K562 (cell line): ENCODE measurements around the gene GHRL. TPM values are rescaled to one million over a fixed set of nuclear protein-coding genes. Genes with fewer than 3 reads are reported as not detected.
A peak's percentile ranks its signal among the peaks of the same experiment; 100 is the strongest.

Experiments
- BMI1 ChIP-seq: fragments of 150-350 bp; IDR thresholded peaks from 2 replicates; pipeline ENCODE4 v1.6.1; 2014; ENCODE audit warnings: low read length
- CBX2 ChIP-seq: fragments of 200-600 bp; sonication (generic); IDR thresholded peaks from one replicate; pipeline ENCODE4 v1.6.1; 2012; ENCODE audit warnings: mild to moderate bottlenecking, low read length, inconsistent platforms; ENCODE audit not compliant: insufficient read depth, poor library complexity, severe bottlenecking
- E4F1 ChIP-seq: fragments of 250-450 bp; sonication (Bioruptor Pico); IDR thresholded peaks from 2 replicates; pipeline ENCODE4 v1.5.0; 2021; ENCODE audit warnings: mild to moderate bottlenecking, borderline replicate concordance
- EHMT2 ChIP-seq: fragments of 450-650 bp; IDR thresholded peaks from 2 replicates; pipeline ENCODE4 v1.6.1; 2018; ENCODE audit warnings: antibody characterized with exemption
- ETV1 ChIP-seq: fragments of 450-650 bp; conservative IDR thresholded peaks from 2 replicates; pipeline ENCODE4 v1.6.1; 2016; ENCODE audit warnings: missing genetic modification characterization, control low read depth, low read depth, missing compliant biosample characterization
- FOXP4 ChIP-seq: sonication (generic); formaldehyde crosslinking; IDR thresholded peaks from 2 replicates; pipeline ENCODE4 v1.8.0; 2022; ENCODE audit warnings: mild to moderate bottlenecking, missing genetic modification reagents, borderline replicate concordance
- GTF2E2 ChIP-seq: fragments of 200-800 bp; sonication (Bioruptor generic); IDR thresholded peaks from 2 replicates; pipeline ENCODE4 v1.6.1; 2016; ENCODE audit warnings: missing genetic modification characterization, missing compliant biosample characterization
- HDAC2 ChIP-seq: fragments of 450-650 bp; IDR thresholded peaks from 2 replicates; pipeline ENCODE4 v1.6.1; 2016; ENCODE audit warnings: mild to moderate bottlenecking
- HNRNPK ChIP-seq: fragments of 200-400 bp; formaldehyde crosslinking; IDR thresholded peaks from one replicate; pipeline ENCODE4 v1.6.1; 2018; ENCODE audit warnings: mild to moderate bottlenecking, low read depth, low read length; ENCODE audit not compliant: poor library complexity, severe bottlenecking
- MAFG ChIP-seq: fragments of 450-650 bp; conservative IDR thresholded peaks from 2 replicates; pipeline ENCODE4 v1.6.1; 2016; ENCODE audit warnings: missing genetic modification characterization, missing compliant biosample characterization
- MTA3 ChIP-seq: fragments of 450-650 bp; formaldehyde crosslinking; IDR thresholded peaks from 2 replicates; pipeline ENCODE4 v1.6.1; 2017; ENCODE audit warnings: mild to moderate bottlenecking, borderline replicate concordance
- NFIC ChIP-seq: fragments of 450-650 bp; IDR thresholded peaks from 2 replicates; pipeline ENCODE4 v1.6.1; 2017; ENCODE audit warnings: mild to moderate bottlenecking, inconsistent platforms
- PHF21A ChIP-seq: fragments of 450-650 bp; IDR thresholded peaks from 2 replicates; pipeline ENCODE4 v1.6.1; 2017; ENCODE audit warnings: low read depth, borderline replicate concordance
- PHF8 ChIP-seq: fragments of 200-600 bp; sonication (generic); IDR thresholded peaks from 2 replicates; pipeline ENCODE4 v1.6.1; 2012; ENCODE audit warnings: mixed run types, mild to moderate bottlenecking, inconsistent platforms, low read length, moderate library complexity, borderline replicate concordance
- POLR2B ChIP-seq: fragments of 450-650 bp; IDR thresholded peaks from 2 replicates; pipeline ENCODE4 v1.6.1; 2018; ENCODE audit warnings: low read depth; ENCODE audit not compliant: partially characterized antibody
- SIN3A ChIP-seq, 2 experiments: fragments of 150-350 bp in 1 of 2; IDR thresholded peaks; 2 replicates each; pipeline ENCODE4 v1.6.1; 2011 to 2016; ENCODE audit warnings: borderline replicate concordance in 2 of 2, low read depth in 2 of 2, low read length in 2 of 2, mild to moderate bottlenecking in 2 of 2, moderate library complexity in 2 of 2; ENCODE audit not compliant: control insufficient read depth in 1 of 2
- ZFP1 ChIP-seq: fragments of 450-650 bp; formaldehyde crosslinking; IDR thresholded peaks from 2 replicates; pipeline ENCODE4 v1.4.0; 2020; ENCODE audit warnings: mild to moderate bottlenecking, mixed read lengths
- ZNF507 ChIP-seq: conservative IDR thresholded peaks from 2 replicates; pipeline ENCODE4 v1.6.1; 2017; ENCODE audit warnings: missing genetic modification characterization, missing compliant biosample characterization
- polyA plus RNA-seq, 8 experiments: library from polyadenylated mRNA; depleted of rRNA in 4 of 8; stranded (reverse) in 5 of 8; unstranded in 3 of 8; fragments of >200 nt; fragmentation: Nextera tagmentation in 2 of 8; fragmentation: Illumina TruSeq in 1 of 8; extraction: Ambion mirVana in 2 of 8; extraction: Trizol in 1 of 8; gene quantifications; 2 replicates each; pipeline versions ENCODE4 v1.2.1 to v1.2.3, GENCODE V29; 2011 to 2014; ENCODE audit warnings: inconsistent platforms in 1 of 8, missing spikeins in 1 of 8
- total RNA-seq, 7 experiments: library from RNA; depleted of rRNA in 6 of 7; stranded (reverse); fragments of >200 nt in 6 of 7; fragmentation: Illumina TruSeq in 2 of 7; extraction: Trizol in 2 of 7; gene quantifications; 2 replicates each; pipeline versions ENCODE4 v1.2.1 to v1.2.3, GENCODE V29; 2011 to 2021; ENCODE audit warnings: low replicate concordance in 1 of 7
- TF ChIP-seq, protein P1 (sequence below): IDR thresholded peaks from 2 replicates; pipeline ENCODE4 v1.6.1; 2016; ENCODE audit warnings: missing genetic modification characterization, missing compliant biosample characterization

GHRL gene
- total and polyA plus RNA-seq, 9 of the 15 experiments (the other 6 are each of a cell fraction or from before 2014, with no cell fraction given), result 0.08 to 0.29 (median 0.15) TPM; not detected in 5

DNA sequence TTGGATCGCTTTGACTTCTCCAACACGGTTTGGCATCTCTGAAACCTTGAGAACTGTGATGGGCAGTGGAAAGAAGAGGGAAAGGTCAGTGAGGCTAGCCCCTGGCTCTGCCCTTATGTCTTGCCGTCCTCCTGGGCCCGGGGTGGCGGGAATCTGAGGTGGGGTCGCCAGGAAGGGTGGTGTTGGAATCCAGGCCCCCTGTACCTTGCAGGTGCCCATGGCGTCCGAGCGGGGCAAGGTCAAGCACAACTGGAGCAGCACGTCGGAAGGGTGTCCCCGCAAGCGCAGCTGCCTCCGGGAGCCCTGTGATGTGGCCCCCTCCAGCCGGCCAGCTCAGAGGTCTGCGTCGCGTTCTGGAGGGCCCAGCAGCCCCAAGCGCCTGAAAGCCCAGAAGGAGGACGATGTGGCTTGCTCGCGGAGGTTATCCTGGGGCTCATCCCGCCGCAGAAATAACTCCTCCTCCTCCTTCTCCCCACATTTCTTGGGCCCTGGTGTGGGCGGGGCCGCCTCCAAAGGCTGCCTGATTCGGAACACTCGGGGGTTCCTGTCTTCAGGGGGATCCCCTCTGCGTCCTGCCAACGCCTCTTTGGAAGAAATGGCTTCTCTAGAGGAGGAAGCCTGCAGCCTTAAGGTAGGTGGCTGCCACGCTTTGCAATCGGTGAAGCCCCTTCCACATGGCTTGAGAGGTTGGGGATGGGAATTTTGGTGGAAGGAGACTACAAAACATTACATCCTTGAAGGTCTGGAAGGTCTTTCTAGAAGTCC lies 43.6 kb downstream of the GHRL start (continued):
- TF ChIP-seq FOXP4 (CRISPR knock-in tag), result no peak
- no peak for TF ChIP-seq MTA3
- no peak; the same call in 1 of the 2 replicates for TF ChIP-seq ETV1 (tag)
- 0 out of 2 replicates have a peak, but pooled peaks have one; percentile 29 for TF ChIP-seq NFIC
- TF ChIP-seq PHF21A, result no peak
- TF ChIP-seq HNRNPK, result no peak
- no peak for TF ChIP-seq ZNF507 (tag)
- TF ChIP-seq GTF2E2 (tag), result peak; percentile 15; the same call in 1 of the 2 replicates
- TF ChIP-seq, protein P1, sequence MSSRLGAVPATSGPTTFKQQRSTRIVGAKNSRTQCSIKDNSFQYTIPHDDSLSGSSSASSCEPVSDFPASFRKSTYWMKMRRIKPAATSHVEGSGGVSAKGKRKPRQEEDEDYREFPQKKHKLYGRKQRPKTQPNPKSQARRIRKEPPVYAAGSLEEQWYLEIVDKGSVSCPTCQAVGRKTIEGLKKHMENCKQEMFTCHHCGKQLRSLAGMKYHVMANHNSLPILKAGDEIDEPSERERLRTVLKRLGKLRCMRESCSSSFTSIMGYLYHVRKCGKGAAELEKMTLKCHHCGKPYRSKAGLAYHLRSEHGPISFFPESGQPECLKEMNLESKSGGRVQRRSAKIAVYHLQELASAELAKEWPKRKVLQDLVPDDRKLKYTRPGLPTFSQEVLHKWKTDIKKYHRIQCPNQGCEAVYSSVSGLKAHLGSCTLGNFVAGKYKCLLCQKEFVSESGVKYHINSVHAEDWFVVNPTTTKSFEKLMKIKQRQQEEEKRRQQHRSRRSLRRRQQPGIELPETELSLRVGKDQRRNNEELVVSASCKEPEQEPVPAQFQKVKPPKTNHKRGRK (tag), result no peak
- no peak for TF ChIP-seq CBX2
- TF ChIP-seq ZFP1 (CRISPR knock-in tag), result no peak
- no peak for TF ChIP-seq EHMT2
- TF ChIP-seq POLR2B, result no peak
- no peak for TF ChIP-seq E4F1 (CRISPR knock-in tag)
- peak; percentile 15 to 39; a peak in 1 of 4 replicates for TF ChIP-seq SIN3A (IDR thresholded peaks at IDR 0.05; ENCODE audit: borderline replicate concordance in 2 of 2, control insufficient read depth in 1 of 2, low read depth in 2 of 2, low read length in 2 of 2)
- TF ChIP-seq MAFG (tag), result no peak
- no peak for TF ChIP-seq HDAC2
- TF ChIP-seq PHF8, result no peak
- TF ChIP-seq BMI1, result no peak
